GOT3 (cell line): Measurements from ENCODE around the gene SAV1.

Experiments used
- DNase-seq: peaks from one replicate; lab custom pipeline; 2025; ENCODE audit warnings: mixed read lengths; lab: John Stamatoyannopoulos, UW

The SAV1 gene

DNA sequence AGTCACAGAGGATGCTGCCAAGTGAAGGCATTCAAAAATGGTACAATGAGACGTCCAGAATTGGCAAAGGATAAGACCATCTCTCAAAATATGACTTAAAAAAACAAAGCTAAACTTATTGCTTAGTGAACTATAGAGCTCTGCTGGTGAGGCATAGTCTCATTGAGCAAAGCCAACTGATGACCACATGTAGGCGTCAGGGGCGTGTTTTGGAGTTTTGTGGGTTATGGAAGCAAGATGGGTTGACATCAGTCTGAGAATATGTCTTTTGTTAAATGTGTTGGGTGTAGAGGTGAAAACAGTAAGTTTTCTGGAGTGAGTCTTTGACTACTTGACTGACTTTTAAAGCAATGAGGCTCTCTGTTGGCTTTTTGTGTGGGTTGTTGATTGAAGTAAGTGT, 60.9 kb downstream of the SAV1 start:
- no peak for DNase-seq

- no peak for DNase-seq
Measured at GRCh38 chr14:50606468-50606867, 61.6 kb downstream of the SAV1 start.

GRCh38 chr14:50605766-50606165, 62.3 kb downstream of the SAV1 start:
- DNase-seq = no peak

GRCh38 chr14:50603565-50603964, 64.5 kb downstream of the SAV1 start:
- DNase-seq = no peak

DNA sequence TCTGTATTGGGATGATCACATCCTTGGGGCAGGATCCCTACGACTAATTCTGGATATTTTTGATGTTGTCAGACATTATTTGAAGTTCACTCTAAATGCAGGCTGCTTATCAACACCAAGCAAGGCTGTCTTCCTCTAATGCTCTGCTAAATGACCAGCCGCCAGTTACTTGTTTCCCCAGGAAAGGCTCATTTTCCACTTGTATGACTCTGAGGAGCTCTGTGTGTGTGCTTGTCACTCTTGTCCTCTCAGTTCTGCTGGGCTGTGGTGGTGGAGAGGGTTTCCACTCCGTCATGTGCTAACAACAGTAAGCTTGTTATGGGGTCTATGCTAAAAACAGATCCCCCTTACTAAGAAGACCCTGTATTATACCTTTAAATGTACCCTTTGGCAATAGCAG, 66.1 kb downstream of the SAV1 start:
- no peak for DNase-seq

DNA sequence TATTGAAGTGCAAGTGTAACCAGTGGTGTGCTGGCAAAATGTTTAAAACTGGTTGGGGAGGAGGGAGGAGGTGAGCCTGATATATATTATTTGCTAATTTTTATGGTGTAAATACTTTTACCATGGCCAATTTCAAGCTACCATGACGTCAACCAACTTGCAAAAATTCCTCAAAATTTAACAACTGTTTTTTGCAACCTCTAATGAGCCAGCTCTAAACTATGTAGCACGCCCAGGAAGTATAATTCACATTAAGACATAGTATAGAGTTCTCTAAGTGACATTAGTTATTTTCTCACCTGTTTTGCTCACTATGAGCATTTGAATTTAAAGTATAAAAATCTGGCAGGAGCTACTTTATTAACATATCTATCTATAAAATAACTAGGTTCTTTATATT, 66.7 kb downstream of the SAV1 start:
- DNase-seq = no peak

DNA sequence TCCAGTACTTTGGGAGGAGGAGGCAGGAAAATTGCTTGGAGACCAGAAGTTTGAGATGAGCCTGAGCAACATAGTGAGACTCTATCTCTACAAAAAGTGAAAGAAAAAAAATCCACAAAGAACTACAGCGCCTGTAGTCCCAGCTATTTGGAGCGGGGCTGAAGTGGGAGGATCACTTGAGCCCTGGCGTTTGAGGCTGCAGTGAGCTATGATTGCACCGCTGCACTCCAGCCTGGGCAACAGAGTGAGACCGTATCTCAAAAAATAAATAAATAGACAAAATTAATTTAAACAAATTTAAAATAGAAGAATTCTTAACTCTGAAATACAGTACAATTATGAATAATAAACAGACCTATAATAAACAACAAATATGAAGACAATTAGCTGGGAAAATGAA, 67.3 kb downstream of the SAV1 start:
- DNase-seq = no peak

DNA sequence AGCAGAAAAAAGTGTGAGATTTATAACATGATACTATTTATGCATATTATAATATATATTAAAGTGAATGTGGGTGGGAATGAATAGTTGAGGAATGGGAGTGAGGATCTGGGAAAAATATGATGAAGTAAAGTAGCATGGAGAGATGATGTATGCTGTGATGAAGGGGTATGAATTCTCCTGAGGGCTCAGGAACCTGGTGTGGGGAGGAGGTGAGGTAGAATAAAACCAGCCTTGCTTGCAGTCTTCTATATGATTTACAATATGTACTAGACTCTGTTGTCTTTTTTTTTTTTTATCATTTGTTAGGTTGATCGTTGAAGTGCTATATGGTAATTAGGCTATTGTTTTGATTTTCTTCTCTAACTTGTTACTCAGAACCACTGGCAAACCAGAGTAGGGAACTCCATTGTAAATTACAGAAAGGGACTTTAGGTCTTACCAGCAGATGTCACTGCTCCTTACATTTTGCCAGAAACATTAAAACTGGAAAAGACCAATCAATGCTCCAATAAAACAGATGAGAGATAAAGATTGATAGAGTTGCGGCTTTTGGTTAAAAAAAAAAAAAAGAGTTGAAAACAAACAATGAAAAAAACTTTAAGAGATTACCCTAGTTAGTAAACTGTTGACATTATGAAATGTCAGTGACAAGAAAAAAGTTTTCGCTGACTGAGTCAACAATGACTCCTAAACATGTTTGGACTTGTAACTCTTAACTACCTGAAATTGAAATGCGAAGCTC, 68.2 kb downstream of the SAV1 start:
- no peak for DNase-seq

DNA sequence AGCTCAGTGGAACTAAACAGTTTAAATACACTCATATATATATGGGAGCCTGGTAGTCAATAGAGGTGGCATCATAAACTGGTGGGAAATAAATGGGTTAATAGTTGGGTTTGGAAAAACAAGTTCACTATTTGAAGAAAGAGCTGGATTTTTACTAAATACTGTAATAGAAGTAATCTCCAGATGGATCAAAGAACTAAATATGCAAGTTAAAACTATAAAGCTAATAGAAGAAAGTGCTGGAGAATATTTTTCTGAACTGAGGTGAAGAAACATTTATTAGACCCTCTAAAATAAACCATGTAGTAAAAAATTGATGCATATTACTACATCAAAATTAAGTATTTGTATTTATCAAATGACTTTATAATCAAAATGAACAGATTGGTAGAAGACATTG, 69.3 kb downstream of the SAV1 start:
- no peak for DNase-seq

- DNase-seq = no peak
Measured at GRCh38 chr14:50594577-50595316, 73.4 kb downstream of the SAV1 start.

DNA sequence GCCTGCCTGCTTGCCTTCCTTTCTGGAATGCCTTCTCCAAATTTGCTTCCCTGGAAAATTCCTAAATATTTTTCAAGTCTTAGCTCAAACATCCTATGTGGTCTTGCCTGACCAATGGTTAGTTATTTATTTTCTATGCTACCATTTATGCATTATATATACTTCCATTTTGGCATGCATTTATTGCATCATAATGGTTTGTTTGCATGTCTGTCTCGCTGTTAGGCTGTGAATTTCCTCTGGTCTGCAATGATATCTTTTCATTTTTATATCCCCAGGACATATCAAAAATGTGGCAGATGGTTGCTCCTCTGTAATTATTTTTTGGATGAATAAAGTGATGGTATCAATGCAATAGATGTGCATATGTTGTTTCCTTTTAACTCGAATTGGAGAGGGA, 77.6 kb downstream of the SAV1 start:
- no peak for DNase-seq
